Mesenchymal stem cell (in vitro differentiated cells and primary cell): ENCODE data around the gene NTN4. TPM values are rescaled to one million over a fixed set of nuclear protein-coding genes. Genes with fewer than 3 reads are reported as not detected.

Source experiments
- small RNA-seq: library from polyadenylated mRNA; stranded (forward); fragments of <200 nt; extraction: miRNeasy Mini kit (QIAGEN cat#:217004); gene quantifications from one replicate; pipeline ENCODE3, GENCODE V24; 2013; ENCODE audit warnings: low read depth

The NTN4 gene

Small RNAs within 50 kb of the gene (small RNA-seq; reads per million reads assigned to genes)
- not detected for gene RF00019
- not detected for gene RNU6-247P
